Activated CD4-positive, alpha-beta T cell treated with anti-CD3 and anti-CD28 coated beads for 36 hours (primary cell): ENCODE data around the gene ZNF827. TPM values are rescaled to one million over a fixed set of nuclear protein-coding genes. Genes with fewer than 3 reads are reported as not detected.
A peak's percentile ranks its signal among the peaks of the same experiment; 100 is the strongest.

Source experiments
- ATAC-seq: fragments of 200-7000 bp; cut with Tn5 transposase; one replicate; pipeline ENCODE4 v1.10.0; 2021; ENCODE audit warnings: mild to moderate bottlenecking, moderate library complexity
- CTCF ChIA-PET: fragments of 350-600 bp; sonication (Branson Sonifier 250); formaldehyde crosslinking; loops from one replicate; lab custom pipeline; 2021; ENCODE audit warnings: antibody characterized with exemption; lab: Charles Lee
- POLR2A ChIA-PET: fragments of 350-600 bp; sonication (Branson Sonifier 250); formaldehyde crosslinking; loops from one replicate; lab custom pipeline; 2021; ENCODE audit warnings: antibody characterized with exemption, inconsistent platforms; lab: Charles Lee
- DNase-seq: peaks from one replicate; pipeline ENCODE4 v3.0.0-alpha.2; 2020
- H3K27ac Mint-ChIP-seq: one replicate; pipeline ENCODE4 v1.8.0; 2021; ENCODE audit warnings: mixed read lengths
- H3K27me3 Mint-ChIP-seq: one replicate; pipeline ENCODE4 v1.8.0; 2021; ENCODE audit warnings: mixed read lengths
- H3K36me3 Mint-ChIP-seq: one replicate; pipeline ENCODE4 v1.8.0; 2021; ENCODE audit warnings: low read depth, mixed read lengths
- H3K4me1 Mint-ChIP-seq: one replicate; pipeline ENCODE4 v1.8.0; 2021; ENCODE audit warnings: mixed read lengths
- H3K4me3 Mint-ChIP-seq: one replicate; pipeline ENCODE4 v1.8.0; 2021; ENCODE audit warnings: mild to moderate bottlenecking, moderate library complexity, mixed read lengths
- H3K9me3 Mint-ChIP-seq: one replicate; pipeline ENCODE4 v1.8.0; 2021; ENCODE audit warnings: low read depth, mixed read lengths
- intact Hi-C, 2 experiments: fragments of 100-400 bp; cut with DNase I in 1 of 2; cut with micrococcal nuclease in 1 of 2; formaldehyde crosslinking; loops; one replicate each; pipeline versions ENCODE4 v1.14.2 to v1.15.1; 2022 to 2024; cut with DNase I, micrococcal nuclease
- total RNA-seq, 2 experiments: library from RNA; stranded (reverse); gene quantifications; one replicate each; pipeline ENCODE4 v1.2.3, GENCODE V29; 2021

The ZNF827 gene
- total RNA-seq, 2 experiments from 2014 or later: 21.2 to 26.6 TPM

DNA sequence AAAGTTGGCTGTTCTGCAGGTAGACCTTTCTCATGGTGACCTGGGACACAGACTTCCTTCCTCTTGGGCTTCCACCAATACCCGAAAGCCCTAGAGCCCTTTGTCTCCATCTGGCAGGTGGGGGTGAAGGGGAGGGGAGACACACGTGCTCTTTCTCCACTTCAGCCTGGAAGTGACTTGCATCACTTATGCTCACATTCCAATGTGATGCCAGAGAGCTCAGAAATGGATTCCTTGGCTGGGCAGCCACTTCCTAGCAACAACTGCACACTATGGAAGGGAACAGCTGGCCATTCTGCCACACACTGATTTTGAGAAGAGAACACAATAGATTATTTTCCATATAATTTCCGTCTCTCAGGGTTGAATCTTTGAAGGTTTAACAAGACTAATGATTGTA lies 222.4 kb downstream of the ZNF827 start:
- Mint-ChIP-seq H3K4me3 (no peak overlapping the region), H3K36me3 (peaks cover 2% of the 10 kb centered on the region), H3K27me3 (peaks cover 22% of the 10 kb centered on the region), H3K27ac (no peak overlapping the region), H3K4me1 (peaks cover 15% of the 10 kb centered on the region), H3K9me3 (peaks cover 15% of the 10 kb centered on the region)
- intact Hi-C loops: loop anchor here in 1 of 2 experiments (5.0 kb wide), 1 partner anchor 221 kb away; the partner anchor contains the start of gene ZNF827
- ATAC-seq: no peak
- CTCF ChIA-PET: no interaction called here
- POLR2A ChIA-PET: no interaction called here
- no peak for DNase-seq

DNA sequence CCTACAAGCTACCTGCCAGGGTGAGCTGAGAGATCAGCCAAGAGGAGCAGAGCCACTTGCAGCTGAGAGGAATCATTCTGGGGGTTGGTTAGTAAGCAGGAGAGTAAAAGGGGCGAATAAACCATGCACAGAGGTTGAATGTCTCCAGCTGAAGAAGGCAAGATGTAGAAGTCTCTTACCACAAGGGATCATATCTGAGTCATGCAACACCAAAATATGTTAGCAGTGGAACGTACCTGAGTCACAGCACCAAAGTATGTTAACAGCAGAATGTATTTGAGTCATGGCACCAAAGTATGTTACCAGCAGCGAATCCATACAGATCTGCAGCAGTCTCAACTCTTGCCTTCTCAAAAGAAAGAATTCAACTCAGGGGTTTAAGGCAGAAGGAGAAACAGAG lies 228.8 kb downstream of the ZNF827 start:
- H3K27me3 Mint-ChIP-seq: no peaks in the 10 kb centered on the region
- peak overlapping the region; percentile 40 for H3K27ac Mint-ChIP-seq
- ChIA-PET CTCF (interaction anchor here (1.0 to 1.4 kb wide), 2 partner anchors 10 to 13 kb away, joined by 4 read pairs; no protein-coding TSS in a partner anchor), POLR2A (interaction anchor here (0.6 to 1.1 kb wide), 2 partner anchors 159 to 180 kb away, joined by 3 read pairs; no protein-coding TSS in a partner anchor)
- ATAC-seq: peak; percentile 96
- no peak overlapping the region for H3K4me3 Mint-ChIP-seq
- peaks cover 14% of the 10 kb centered on the region for H3K4me1 Mint-ChIP-seq
- DNase-seq: peak; percentile 19
- H3K9me3 Mint-ChIP-seq: peaks cover 22% of the 10 kb centered on the region
- intact Hi-C loops: no loop called here
- H3K36me3 Mint-ChIP-seq: peaks cover 2% of the 10 kb centered on the region

DNA sequence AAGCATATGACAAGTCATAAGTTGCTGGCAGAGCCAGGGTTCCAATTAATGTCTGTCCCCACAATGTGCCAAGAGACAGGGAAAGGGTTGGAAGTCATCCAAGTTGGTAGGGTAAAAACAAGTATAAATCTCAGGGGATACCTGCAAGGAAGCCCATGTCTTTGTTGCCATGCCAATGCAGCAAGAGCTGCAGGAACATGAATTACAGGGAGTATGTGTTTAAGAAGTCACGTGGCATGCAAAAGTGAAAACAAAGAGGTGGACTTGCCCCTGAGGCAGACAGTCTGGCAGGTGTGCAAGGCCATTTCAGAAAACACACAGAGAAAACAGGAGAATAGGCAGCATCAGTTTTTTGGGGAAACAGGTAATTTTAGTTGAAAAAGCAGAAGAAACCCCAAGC lies 229.3 kb downstream of the ZNF827 start:
- Mint-ChIP-seq H3K9me3 (peaks cover 22% of the 10 kb centered on the region), H3K27me3 (no peaks in the 10 kb centered on the region), H3K27ac (peak overlapping the region; percentile 2), H3K36me3 (peaks cover 2% of the 10 kb centered on the region), H3K4me1 (peaks cover 14% of the 10 kb centered on the region), H3K4me3 (no peak overlapping the region)
- CTCF ChIA-PET: interaction anchor here (1.4 kb wide), 1 partner anchor 11 kb away, joined by 4 read pairs; no protein-coding TSS in a partner anchor
- ATAC-seq (no peak), DNase-seq (no peak)
- POLR2A ChIA-PET: interaction anchor here (0.5 to 1.1 kb wide), 3 partner anchors 89 to 180 kb away, joined by 3 read pairs; no protein-coding TSS in a partner anchor
- intact Hi-C loops: no loop called here

Other genes with a start within 250 kb of the ZNF827 start
- gene LSM6, start 236.9 kb upstream of the ZNF827 start, total RNA-seq: 10 to 100 TPM; 64.9 to 66.9 TPM